ENCODE measurements around the gene CERCAM. TPM values are rescaled to one million over a fixed set of nuclear protein-coding genes. Genes with fewer than 3 reads are reported as not detected.
"Not testable (repeated sequence)": the region's sequence is repeated elsewhere in the genome, so short reads cannot be mapped to it uniquely, and the experiment has no call there.

Gene CERCAM
- total RNA-seq, 2 donors from 2014 or later = 0.25 to 0.42 TPM

- DNase-seq (no peak), ATAC-seq (no peak)
- peaks cover 10% of the 10 kb centered on the region for H3K36me3 Mint-ChIP-seq (ENCODE audit: low read depth)
- no peak overlapping the region for H3K4me3 Mint-ChIP-seq
- H3K4me1 Mint-ChIP-seq = peaks cover 11% of the 10 kb centered on the region
- peaks cover 53% of the 10 kb centered on the region for H3K27me3 Mint-ChIP-seq
- H3K9me3 ChIP-seq (ENCODE audit: control insufficient read depth, low read length, poor library complexity, severe bottlenecking) = no peaks in the 10 kb centered on the region
- no peak overlapping the region for H3K27ac Mint-ChIP-seq
These were observed 4.6 kb upstream of the CERCAM start for GRCh38 chr9:128416014-128416413.

- ATAC-seq = no peak
- Mint-ChIP-seq H3K27me3 (peaks cover 49% of the 10 kb centered on the region), H3K4me3 (no peak overlapping the region), H3K36me3 (ENCODE audit: low read depth) (peaks cover 10% of the 10 kb centered on the region), H3K27ac (no peak overlapping the region), H3K4me1 (peaks cover 11% of the 10 kb centered on the region)
- H3K9me3 ChIP-seq (ENCODE audit: control insufficient read depth, low read length, poor library complexity, severe bottlenecking) = no peaks in the 10 kb centered on the region
- no peak for DNase-seq
These were observed 4.1 kb upstream of the CERCAM start for GRCh38 chr9:128416432-128417019.

- Mint-ChIP-seq H3K36me3 (ENCODE audit: low read depth) (peaks cover 8% of the 10 kb centered on the region), H3K27me3 (peaks cover 44% of the 10 kb centered on the region), H3K27ac (no peak overlapping the region), H3K4me3 (peak overlapping the region; percentile 87), H3K4me1 (peaks cover 12% of the 10 kb centered on the region)
- no peaks in the 10 kb centered on the region for H3K9me3 ChIP-seq (ENCODE audit: control insufficient read depth, low read length, poor library complexity, severe bottlenecking)
- DNase-seq (no peak), ATAC-seq (no peak)
These were observed 1.4 kb upstream of the CERCAM start for GRCh38 chr9:128419061-128419925.

DNA sequence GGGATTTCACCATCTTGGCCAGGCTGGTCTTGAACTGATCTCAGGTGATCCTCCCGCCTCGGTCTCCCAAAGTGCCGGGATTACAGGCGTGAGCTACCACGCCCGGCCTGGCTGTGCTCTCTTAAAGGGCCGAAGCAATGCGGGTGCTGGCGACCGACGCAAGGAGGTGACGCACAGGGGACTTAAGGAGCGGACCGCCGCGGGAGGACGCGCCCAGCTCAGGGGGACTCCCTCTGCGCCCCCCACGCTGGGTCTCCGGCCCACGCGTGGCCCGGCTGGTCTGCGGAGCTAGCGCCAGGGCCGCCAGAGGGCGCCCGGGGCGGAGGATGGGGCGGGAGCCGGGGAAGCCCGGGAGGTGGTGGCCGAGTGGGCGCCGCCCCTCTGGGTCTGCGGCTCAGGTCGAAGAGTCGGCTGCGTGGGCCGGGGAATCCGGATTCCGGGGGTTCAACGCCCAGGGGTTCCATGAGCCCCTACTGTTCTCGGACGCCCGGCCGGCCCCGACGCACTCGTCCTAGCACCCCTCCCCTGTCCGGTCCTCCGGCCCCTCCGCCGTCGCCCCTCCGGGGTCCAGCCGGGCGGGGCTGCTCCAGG is 502 bp upstream of the CERCAM start:
- Mint-ChIP-seq H3K27ac (no peak overlapping the region), H3K4me3 (peak overlapping the region; percentile 87), H3K36me3 (ENCODE audit: low read depth) (peaks cover 3% of the 10 kb centered on the region), H3K27me3 (peaks cover 36% of the 10 kb centered on the region), H3K4me1 (peaks cover 12% of the 10 kb centered on the region)
- ATAC-seq = peak; percentile 89
- no peaks in the 10 kb centered on the region for H3K9me3 ChIP-seq (ENCODE audit: control insufficient read depth, low read length, poor library complexity, severe bottlenecking)
- peak; percentile 52 to 66 (median 56) for DNase-seq

GRCh38 chr9:128421482-128421996 is 882 bp downstream of the CERCAM start:
- Mint-ChIP-seq H3K27ac (no peak overlapping the region), H3K4me1 (peaks cover 10% of the 10 kb centered on the region), H3K4me3 (peak overlapping the region; percentile 81), H3K36me3 (ENCODE audit: low read depth) (no peaks in the 10 kb centered on the region), H3K27me3 (peaks cover 22% of the 10 kb centered on the region)
- DNase-seq (no peak), ATAC-seq (no peak)
- no peaks in the 10 kb centered on the region for H3K9me3 ChIP-seq (ENCODE audit: control insufficient read depth, low read length, poor library complexity, severe bottlenecking)

- not testable (repeated sequence) for H3K9me3 ChIP-seq (ENCODE audit: control insufficient read depth, low read length, poor library complexity, severe bottlenecking); H3K36me3 Mint-ChIP-seq (ENCODE audit: low read depth); ATAC-seq; H3K4me1 Mint-ChIP-seq; DNase-seq; H3K27ac Mint-ChIP-seq
- peak overlapping the region; percentile 75 for H3K4me3 Mint-ChIP-seq
- peaks cover 19% of the 10 kb centered on the region for H3K27me3 Mint-ChIP-seq
These were observed 1.5 kb downstream of the CERCAM start for GRCh38 chr9:128422022-128422782.

GRCh38 chr9:128422783-128423150 is 2.1 kb downstream of the CERCAM start:
- peaks cover 10% of the 10 kb centered on the region for H3K4me1 Mint-ChIP-seq
- ATAC-seq = no peak
- H3K36me3 Mint-ChIP-seq (ENCODE audit: low read depth) = no peaks in the 10 kb centered on the region
- peak overlapping the region; percentile 75 for H3K4me3 Mint-ChIP-seq
- no peak overlapping the region for H3K27ac Mint-ChIP-seq
- no peak for DNase-seq
- H3K27me3 Mint-ChIP-seq = peaks cover 19% of the 10 kb centered on the region
- no peaks in the 10 kb centered on the region for H3K9me3 ChIP-seq (ENCODE audit: control insufficient read depth, low read length, poor library complexity, severe bottlenecking)

DNA sequence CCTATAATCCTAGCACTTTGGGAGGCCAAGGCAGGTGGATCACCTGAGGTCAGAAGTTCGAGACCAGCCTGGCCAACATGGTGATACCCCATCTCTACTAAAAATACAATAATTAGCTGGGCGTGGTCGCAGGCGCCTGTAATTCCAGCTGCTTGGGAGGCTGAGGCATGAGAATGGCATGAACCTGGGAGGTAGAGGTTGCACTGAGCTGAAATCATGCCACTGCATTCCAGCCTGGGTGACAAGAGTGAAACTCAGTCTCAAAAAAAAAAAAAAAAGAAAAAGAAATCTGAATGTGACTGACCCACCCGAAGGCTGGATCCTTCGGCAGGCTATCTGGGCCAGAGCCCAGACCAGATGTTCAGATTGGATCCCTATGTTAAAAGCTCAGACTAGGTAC is 2.7 kb downstream of the CERCAM start:
- not testable (repeated sequence) for ATAC-seq

DNA sequence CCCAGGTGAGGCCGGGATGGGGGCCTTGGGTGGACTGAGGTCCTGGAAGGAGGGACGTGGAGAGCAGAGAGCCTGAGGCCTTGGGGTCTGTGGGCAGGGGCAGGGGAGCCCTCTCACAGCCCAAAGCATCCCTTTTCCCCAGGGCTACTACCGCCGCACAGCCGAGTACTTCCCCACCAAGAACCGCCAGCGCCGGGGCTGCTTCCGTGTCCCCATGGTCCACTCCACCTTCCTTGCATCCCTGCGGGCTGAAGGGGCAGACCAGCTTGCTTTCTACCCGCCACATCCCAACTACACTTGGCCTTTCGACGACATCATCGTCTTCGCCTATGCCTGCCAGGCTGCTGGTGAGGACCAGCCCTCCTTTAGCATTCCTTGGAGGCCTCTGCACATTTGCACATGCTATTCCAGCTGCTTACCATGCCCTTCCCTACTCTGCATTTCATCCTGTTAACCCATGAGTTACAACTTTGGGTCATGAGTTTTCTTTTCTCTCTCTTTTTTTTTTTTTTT is 3.7 kb downstream of the CERCAM start:
- peaks cover 12% of the 10 kb centered on the region for H3K27me3 Mint-ChIP-seq
- no peak overlapping the region for H3K27ac Mint-ChIP-seq
- no peaks in the 10 kb centered on the region for H3K9me3 ChIP-seq (ENCODE audit: control insufficient read depth, low read length, poor library complexity, severe bottlenecking)
- H3K4me3 Mint-ChIP-seq = no peak overlapping the region
- DNase-seq (no peak), ATAC-seq (no peak)
- H3K36me3 Mint-ChIP-seq (ENCODE audit: low read depth) = no peaks in the 10 kb centered on the region
- H3K4me1 Mint-ChIP-seq = peaks cover 10% of the 10 kb centered on the region

More for the DNA sequence above, 2.7 kb downstream of the CERCAM start:
- H3K9me3 ChIP-seq (ENCODE audit: control insufficient read depth, low read length, poor library complexity, severe bottlenecking); DNase-seq; H3K4me3 Mint-ChIP-seq; H3K36me3 Mint-ChIP-seq (ENCODE audit: low read depth); H3K27ac Mint-ChIP-seq; H3K4me1 Mint-ChIP-seq: not testable (repeated sequence)
- peaks cover 19% of the 10 kb centered on the region for H3K27me3 Mint-ChIP-seq

DNA sequence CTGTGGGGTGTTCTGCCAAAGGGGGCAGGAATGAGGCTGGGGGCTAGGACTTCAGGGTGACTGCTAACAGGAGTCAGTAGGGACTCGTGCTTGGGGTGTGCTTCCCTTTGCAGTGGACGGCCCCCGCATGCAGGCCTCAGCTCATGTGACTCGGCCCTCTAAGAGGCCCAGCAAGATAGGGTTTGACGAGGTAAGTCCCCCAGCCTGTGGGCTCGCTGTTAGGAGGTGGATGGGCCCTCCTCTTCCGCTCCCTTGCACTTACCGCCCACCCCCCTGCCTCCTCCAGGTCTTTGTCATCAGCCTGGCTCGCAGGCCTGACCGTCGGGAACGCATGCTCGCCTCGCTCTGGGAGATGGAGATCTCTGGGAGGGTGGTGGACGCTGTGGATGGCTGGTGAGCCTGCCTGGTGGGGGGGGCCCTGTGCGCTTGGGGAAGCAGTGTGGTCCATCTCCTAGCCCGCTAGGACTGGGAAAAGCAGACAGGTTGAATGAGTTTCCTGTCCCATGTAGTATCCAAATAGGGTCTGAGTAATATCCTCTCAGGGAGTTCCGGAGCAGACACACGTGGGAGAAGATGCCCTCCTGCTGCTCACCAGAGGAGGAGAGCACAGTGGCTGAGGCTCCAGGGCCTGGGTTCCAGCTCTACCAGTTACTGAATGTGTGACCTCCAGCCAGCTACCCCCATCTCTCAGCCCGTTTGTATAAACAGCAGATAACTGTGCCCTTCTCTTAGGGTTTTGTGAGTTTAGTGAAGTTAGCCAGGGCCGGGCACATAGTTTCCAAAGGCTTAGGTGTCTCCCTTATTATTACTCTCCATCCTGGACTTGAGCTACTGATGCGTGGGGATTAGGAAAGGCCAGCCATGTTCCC is 8.2 kb downstream of the CERCAM start:
- DNase-seq = no peak
- H3K9me3 ChIP-seq (ENCODE audit: control insufficient read depth, low read length, poor library complexity, severe bottlenecking) = no peaks in the 10 kb centered on the region
- no peak overlapping the region for H3K4me3 Mint-ChIP-seq
- H3K27ac Mint-ChIP-seq = no peak overlapping the region
- no peaks in the 10 kb centered on the region for H3K4me1 Mint-ChIP-seq
- H3K27me3 Mint-ChIP-seq = no peaks in the 10 kb centered on the region
- no peak for ATAC-seq
- no peaks in the 10 kb centered on the region for H3K36me3 Mint-ChIP-seq (ENCODE audit: low read depth)

DNA sequence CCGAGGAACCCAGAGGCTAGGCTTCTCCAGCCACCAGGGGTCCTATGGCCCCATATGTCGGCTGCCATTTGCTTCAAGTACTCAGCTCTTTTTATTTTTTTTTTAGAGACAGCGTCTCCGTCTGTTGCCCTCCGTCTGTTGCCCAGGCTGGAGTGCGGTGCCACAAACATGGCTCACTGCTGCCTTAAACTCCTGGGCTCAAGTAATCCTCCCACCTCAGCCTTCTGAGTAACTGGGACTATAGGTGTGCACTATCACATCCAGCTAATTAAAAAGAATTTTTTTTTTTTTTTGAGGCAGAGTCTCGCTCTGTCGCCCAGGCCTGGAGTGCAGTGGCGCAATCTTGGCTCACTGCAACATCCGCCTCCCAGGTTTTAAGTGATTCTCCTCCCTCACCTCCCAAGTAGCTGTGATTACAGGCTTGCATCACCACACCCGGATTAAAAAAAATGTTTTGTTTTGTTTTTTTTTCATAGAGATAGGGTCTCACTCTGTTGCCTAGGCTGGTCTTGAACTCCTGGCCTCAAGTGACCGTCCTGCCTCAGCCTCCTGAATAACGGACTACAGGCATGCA is 8.9 kb downstream of the CERCAM start:
- no peak for DNase-seq
- Mint-ChIP-seq H3K27ac (no peak overlapping the region), H3K4me3 (no peak overlapping the region), H3K4me1 (no peaks in the 10 kb centered on the region), H3K36me3 (ENCODE audit: low read depth) (no peaks in the 10 kb centered on the region), H3K27me3 (no peaks in the 10 kb centered on the region)
- no peak for ATAC-seq
- no peaks in the 10 kb centered on the region for H3K9me3 ChIP-seq (ENCODE audit: control insufficient read depth, low read length, poor library complexity, severe bottlenecking)

GRCh38 chr9:128431207-128431606 is 10.6 kb downstream of the CERCAM start:
- no peak for ATAC-seq
- H3K27ac Mint-ChIP-seq = no peak overlapping the region
- no peaks in the 10 kb centered on the region for H3K4me1 Mint-ChIP-seq
- no peaks in the 10 kb centered on the region for H3K9me3 ChIP-seq (ENCODE audit: control insufficient read depth, low read length, poor library complexity, severe bottlenecking)
- H3K36me3 Mint-ChIP-seq (ENCODE audit: low read depth) = no peaks in the 10 kb centered on the region
- DNase-seq = no peak
- no peak overlapping the region for H3K4me3 Mint-ChIP-seq
- no peaks in the 10 kb centered on the region for H3K27me3 Mint-ChIP-seq
